Muscle layer of duodenum (tissue), 2 donors: Measurements from ENCODE around the gene CYTH3.

ENCODE experiments used
- H3K27ac ChIP-seq: one replicate; pipeline ENCODE4 v1.7.0; 2013; ENCODE audit warnings: mild to moderate bottlenecking, low read length
- H3K27me3 ChIP-seq: one replicate; pipeline ENCODE4 v1.7.0; 2013; ENCODE audit warnings: low read depth, mild to moderate bottlenecking, control low read depth, low read length
- H3K36me3 ChIP-seq, 2 donors: one replicate each; pipeline ENCODE4 v1.7.0; 2013; ENCODE audit warnings: low read length in 2 of 2, control low read depth in 1 of 2, mild to moderate bottlenecking in 1 of 2; ENCODE audit not compliant: insufficient read depth in 2 of 2, control insufficient read depth in 1 of 2
- H3K4me1 ChIP-seq, 2 donors: one replicate each; pipeline ENCODE4 v1.7.0; 2013; ENCODE audit warnings: low read length in 2 of 2, mild to moderate bottlenecking in 2 of 2, control low read depth in 1 of 2, moderate library complexity in 1 of 2; ENCODE audit not compliant: insufficient read depth in 2 of 2, control insufficient read depth in 1 of 2
- H3K4me3 ChIP-seq, 2 donors: one replicate each; pipeline ENCODE4 v1.7.0; 2013; ENCODE audit warnings: low read length in 2 of 2, low read depth in 1 of 2, mild to moderate bottlenecking in 1 of 2
- H3K9me3 ChIP-seq, 2 donors: one replicate each; pipeline ENCODE4 v1.7.0; 2013; ENCODE audit warnings: low read length in 2 of 2, control low read depth in 1 of 2, mild to moderate bottlenecking in 1 of 2; ENCODE audit not compliant: control insufficient read depth in 1 of 2
- donor health status: healthy.

The CYTH3 gene

DNA sequence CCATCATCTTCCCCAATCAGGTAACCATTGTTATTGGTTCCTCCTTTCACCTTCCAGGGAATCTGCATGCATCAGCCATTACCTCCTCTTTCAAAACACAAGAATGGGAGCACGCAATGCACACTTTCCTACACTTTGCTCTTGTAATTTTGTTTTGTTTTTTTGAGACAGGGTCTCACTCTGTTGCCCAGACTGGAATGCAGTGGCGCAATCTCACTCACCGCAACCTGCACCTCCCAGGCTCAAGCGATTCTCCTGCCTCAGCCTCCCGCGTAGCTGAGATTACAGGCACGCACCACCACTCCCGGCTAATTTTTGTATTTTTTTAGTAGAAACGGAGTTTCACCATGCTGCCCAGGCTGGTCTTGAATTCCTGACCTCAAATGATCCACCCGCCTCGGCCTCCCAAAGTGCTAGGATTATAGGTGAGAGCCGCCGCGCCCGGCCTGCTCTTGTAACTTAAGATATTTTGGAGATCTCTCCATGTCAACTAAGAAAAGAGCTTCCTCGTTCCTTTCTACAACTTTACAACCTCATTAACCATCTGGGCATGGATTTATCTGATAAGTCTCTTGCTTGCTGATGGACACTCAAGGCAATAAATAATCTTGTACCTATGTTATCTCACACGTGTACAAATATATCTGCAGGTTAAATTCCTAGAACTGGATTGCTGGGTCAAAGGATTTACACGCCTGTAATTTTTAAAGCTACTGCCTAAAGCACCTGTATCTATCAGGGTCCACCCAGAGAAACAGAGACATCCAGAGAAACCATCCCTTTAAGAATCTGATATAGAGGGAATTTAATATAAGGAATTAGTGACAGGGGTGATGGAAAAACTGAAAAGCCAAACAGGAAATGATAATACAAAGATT, 4.2 kb downstream of the CYTH3 start:
- Histone ChIP-seq H3K4me3 (no peak overlapping the region), H3K9me3 (no peaks in the 10 kb centered on the region), H3K27me3 (no peaks in the 10 kb centered on the region), H3K27ac (peak overlapping the region; percentile 43), H3K4me1 (peaks cover 10 to 18% of the 10 kb centered on the region in 2 donors), H3K36me3 (no peaks in the 10 kb centered on the region)

DNA sequence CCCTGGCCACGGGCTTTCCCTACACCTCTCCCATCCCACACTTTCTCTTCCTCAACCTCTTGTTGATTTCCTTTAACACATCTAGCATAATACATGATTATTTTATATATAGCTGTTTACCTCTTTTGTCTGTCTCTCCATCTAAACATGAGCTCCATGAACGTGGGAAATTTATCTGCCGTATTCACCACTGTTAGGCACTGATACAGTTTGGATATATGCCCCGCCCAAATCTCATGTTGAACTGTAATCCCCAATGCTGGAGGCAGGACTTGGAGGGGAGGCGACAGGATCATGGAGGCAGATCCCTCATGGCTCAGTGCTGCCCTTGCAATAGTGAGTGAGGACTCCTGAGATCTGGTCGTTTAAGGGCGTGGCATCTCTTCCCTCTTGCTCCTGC, 5.7 kb downstream of the CYTH3 start:
- Histone ChIP-seq H3K27me3 (no peaks in the 10 kb centered on the region), H3K36me3 (no peaks in the 10 kb centered on the region), H3K27ac (no peak overlapping the region), H3K9me3 (no peaks in the 10 kb centered on the region), H3K4me1 (peaks cover 10 to 16% of the 10 kb centered on the region in 2 donors), H3K4me3 (no peak overlapping the region)

DNA sequence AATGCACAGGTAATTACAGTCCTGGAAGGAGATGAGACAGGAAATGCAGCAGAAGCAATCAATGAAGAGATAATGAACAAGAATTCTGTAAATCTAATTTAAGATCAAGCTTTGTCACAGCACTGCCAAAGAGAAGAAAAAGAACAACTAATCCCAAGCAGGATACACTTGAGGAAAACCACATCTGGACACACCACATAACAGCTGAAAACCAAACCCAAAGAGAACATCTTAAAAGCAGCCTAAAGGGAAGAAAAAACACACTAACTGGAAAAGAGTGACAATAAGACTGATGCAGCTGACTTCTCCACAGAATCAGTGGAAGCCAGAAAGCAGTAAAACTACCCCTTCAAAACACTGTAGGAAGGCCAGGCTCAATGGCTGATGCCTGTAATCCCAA, 10.2 kb downstream of the CYTH3 start:
- Histone ChIP-seq H3K36me3 (peaks cover 0 to 12% of the 10 kb centered on the region in 2 donors), H3K9me3 (no peaks in the 10 kb centered on the region), H3K4me1 (peaks cover 17 to 21% of the 10 kb centered on the region in 2 donors), H3K4me3 (no peak overlapping the region), H3K27ac (peak overlapping the region; percentile 5), H3K27me3 (no peaks in the 10 kb centered on the region)

DNA sequence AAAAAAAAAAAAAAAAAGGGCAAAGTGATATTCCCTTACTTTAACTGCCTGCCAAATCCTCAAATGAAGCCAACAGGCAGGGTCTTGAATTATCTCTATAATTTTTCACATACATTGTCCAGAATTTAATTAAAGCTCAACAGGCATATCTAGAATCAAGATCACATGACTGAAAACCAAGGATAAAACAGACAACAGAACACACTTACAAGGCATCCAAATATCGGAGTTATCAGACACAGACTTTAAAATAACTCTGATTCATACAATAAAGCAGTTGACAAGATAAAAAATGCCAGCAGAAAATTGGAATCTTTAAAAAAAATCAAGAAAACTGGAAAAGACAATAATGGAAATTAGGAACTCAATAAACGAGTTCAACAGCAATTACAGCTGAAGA, 10.7 kb downstream of the CYTH3 start:
- peak overlapping the region; percentile 5 for H3K27ac ChIP-seq
- no peaks in the 10 kb centered on the region for H3K27me3 ChIP-seq
- no peak overlapping the region for H3K4me3 ChIP-seq
- H3K9me3 ChIP-seq: no peaks in the 10 kb centered on the region
- peaks cover 18 to 25% of the 10 kb centered on the region in 2 donors for H3K4me1 ChIP-seq
- peaks cover 0 to 13% of the 10 kb centered on the region in 2 donors for H3K36me3 ChIP-seq

DNA sequence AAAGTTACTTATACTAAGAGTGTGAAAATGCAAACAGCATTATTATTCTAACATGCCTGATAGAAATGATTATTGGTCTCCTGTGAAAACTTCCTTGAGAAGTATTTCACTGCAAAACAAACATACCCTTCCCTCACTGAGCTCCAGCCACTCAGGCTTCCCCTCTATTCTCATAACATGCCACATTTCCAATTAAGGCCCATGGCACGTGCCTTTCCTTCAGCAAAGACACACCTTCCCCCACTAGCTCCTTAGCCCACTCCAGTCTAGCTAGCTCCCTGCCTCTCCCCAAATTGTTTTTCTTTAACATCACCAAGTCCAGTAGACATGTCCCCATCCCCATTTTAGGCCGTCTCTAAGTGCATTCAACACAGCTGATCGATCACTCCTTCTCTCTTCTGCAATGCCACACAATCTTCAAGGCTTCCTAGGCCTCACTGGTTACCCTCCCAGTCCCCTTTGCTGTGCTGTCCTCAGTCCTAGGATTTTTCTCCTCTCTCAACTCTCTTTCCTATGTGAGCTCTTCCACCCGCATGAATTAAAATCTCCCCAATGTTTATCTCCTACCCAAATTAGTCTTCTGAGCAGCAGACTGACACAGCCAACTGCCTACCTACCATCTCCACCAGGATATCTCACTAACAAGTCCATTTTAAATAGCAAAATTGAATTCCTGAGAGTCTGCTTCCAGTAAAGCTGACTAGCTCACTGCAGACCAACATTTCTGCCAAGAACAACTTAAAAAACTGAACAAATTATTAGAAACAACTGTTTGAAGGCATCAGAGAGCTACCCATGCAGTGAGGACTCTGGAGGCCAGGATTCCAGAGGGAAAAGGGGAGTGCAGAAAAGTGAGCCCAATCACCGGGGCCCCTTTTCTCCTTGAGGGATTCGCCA, 11.9 kb downstream of the CYTH3 start:
- Histone ChIP-seq H3K27ac (peak overlapping the region; percentile 28), H3K36me3 (peaks cover 0 to 13% of the 10 kb centered on the region in 2 donors), H3K9me3 (no peaks in the 10 kb centered on the region), H3K4me3 (no peak overlapping the region), H3K4me1 (peaks cover 25 to 29% of the 10 kb centered on the region in 2 donors), H3K27me3 (no peaks in the 10 kb centered on the region)

DNA sequence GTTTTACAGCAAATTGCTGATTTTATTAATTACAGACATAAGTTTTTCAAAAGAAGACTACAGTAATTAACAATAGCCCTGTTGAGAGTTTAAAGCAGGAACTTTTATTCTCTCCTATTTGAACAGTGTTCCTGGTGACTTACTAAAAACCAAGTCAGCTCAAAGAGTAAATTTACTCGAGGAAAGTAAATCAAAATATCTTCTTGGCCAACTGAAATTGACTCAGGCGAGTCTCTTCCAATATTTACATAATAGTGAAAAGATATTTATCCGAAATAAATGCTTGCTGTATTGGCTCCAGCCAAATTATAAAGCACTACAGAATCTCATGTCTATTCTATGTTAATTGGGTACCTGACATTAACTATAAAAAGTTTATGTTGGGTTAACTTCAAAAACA, 13.2 kb downstream of the CYTH3 start:
- H3K4me1 ChIP-seq: peaks cover 25 to 29% of the 10 kb centered on the region in 2 donors

DNA sequence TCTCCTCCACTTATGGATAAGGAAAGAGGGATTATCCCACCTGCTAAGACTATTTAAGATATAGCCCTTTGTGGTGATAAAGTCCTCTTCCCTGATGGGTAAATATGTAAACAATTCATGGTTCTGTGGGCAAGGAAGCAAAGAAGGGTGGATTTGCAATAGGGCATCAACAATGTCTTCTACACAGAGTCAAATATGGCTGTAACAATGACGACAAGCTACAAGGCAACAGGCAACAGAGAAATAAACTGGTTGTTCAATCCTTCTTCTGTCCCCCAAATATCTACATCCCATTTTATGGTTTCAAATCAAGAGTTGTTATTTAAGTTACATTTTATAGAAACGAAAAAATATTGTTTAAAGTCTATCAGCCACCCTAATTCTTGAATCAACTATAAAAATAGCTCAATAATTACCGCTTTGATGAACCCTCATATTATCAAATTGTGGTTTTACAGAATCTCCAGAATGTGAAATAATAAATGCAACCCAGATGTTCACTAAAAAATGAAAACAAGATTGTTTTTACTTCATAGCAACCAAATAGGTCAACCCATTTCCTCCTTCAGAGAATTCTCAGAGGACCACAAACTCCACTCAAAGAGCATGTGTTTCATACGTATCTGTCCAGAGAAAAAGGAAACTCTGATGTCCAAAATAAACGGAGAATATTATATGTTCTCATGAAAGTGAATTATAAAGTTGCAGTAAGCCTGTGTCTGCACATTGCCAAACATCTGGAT, 13.8 kb downstream of the CYTH3 start:
- Histone ChIP-seq H3K27me3 (no peaks in the 10 kb centered on the region), H3K4me1 (peaks cover 25 to 29% of the 10 kb centered on the region in 2 donors), H3K9me3 (no peaks in the 10 kb centered on the region), H3K4me3 (no peak overlapping the region), H3K27ac (peak overlapping the region; percentile 67), H3K36me3 (peaks cover 0 to 13% of the 10 kb centered on the region in 2 donors)

More for the DNA sequence above, 13.2 kb downstream of the CYTH3 start:
- peaks cover 0 to 13% of the 10 kb centered on the region in 2 donors for H3K36me3 ChIP-seq
- H3K9me3 ChIP-seq: no peaks in the 10 kb centered on the region
- no peak overlapping the region for H3K4me3 ChIP-seq
- no peaks in the 10 kb centered on the region for H3K27me3 ChIP-seq
- peak overlapping the region; percentile 57 for H3K27ac ChIP-seq

DNA sequence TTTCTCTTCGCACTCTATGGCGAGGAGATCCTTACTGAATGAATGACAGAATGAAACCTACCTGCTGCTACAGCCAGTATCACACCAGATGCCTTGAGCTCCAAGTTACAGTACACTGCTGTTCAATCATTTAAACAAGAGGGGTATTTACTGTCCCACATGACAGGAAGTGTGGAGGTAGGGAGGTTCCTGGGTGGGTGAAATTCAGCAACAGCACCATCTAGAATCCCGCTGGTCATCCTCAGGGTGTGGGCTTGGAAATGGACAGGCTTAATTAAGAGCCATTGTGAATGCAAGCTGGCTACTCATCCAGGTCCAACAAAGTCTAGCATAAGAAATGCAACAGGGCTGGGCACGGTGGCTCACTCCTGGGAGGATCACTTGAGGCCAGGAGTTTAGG, 14.7 kb downstream of the CYTH3 start:
- Histone ChIP-seq H3K9me3 (no peaks in the 10 kb centered on the region), H3K4me3 (no peak overlapping the region), H3K36me3 (peaks cover 0 to 15% of the 10 kb centered on the region in 2 donors), H3K27ac (peak overlapping the region; percentile 57), H3K4me1 (peaks cover 25 to 29% of the 10 kb centered on the region in 2 donors), H3K27me3 (no peaks in the 10 kb centered on the region)

DNA sequence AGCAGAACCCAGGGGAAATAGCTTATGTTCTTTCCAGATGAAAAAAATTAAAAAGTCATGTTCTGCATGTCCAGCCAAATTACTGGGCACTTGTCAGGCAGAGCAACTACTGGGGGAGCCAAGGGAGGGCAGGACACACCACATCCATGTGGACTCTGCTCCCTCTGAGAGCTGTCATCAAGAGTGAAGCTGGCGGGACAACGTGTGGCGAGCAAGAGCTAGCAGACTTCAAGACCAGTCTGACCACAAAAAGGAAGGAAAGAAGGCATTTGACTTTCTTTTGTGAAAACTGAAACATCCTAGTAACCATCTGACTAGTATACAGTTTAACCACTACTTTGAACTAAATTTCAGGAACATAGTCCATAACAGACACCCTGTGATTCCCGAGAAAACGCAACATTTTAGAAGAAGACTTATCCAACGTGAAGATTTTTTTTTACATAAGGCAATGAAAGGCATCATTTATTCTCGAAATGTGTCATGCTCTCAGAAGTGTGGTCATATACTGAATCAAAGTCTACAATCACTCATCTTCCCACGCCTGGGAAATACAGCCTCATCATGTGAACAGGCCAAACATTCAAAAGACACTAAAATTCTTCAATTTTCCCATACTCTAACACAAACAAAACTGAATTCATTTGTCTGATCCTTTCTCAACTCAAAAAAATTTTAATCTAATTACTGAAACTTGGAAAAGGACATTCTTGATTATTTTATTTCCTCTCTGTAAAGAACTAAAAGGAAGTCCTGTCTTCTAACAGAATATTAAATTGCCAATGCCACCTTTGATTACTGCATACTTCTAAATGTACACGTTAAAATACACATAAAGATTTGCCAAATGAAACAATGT, 15.5 kb downstream of the CYTH3 start:
- Histone ChIP-seq H3K36me3 (peaks cover 0 to 17% of the 10 kb centered on the region in 2 donors), H3K4me3 (peak overlapping the region in 1 of 2 donors; percentile 19), H3K9me3 (no peaks in the 10 kb centered on the region), H3K27ac (peak overlapping the region; percentile 57), H3K4me1 (peaks cover 25 to 29% of the 10 kb centered on the region in 2 donors), H3K27me3 (no peaks in the 10 kb centered on the region)

DNA sequence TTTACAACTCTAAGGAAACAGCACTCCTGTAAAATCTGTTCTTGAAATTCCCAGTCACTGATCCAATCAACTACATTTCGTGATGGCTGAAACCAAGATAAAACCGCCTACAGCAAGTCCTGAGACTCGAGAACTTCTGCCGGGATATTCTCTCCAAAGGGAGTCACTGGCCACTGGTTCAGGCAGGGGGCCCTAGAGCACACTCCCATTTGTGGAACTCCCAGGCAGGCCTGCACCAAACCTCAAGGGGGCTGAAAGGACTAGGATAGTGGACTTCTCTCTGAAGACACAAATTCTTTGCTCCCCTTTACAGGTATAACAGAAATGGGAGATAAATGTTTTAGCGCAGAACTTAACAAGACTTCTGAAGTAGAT, 16.3 kb downstream of the CYTH3 start:
- Histone ChIP-seq H3K4me3 (peak overlapping the region in 1 of 2 donors; percentile 19), H3K36me3 (peaks cover 0 to 17% of the 10 kb centered on the region in 2 donors), H3K27me3 (no peaks in the 10 kb centered on the region), H3K9me3 (no peaks in the 10 kb centered on the region), H3K27ac (peak overlapping the region; percentile 57), H3K4me1 (peaks cover 25 to 29% of the 10 kb centered on the region in 2 donors)
